Measurements from ENCODE around the gene PTPRD.
"Not testable (repeated sequence)": the region's sequence is repeated elsewhere in the genome, so short reads cannot be mapped to it uniquely, and the experiment has no call there.

The PTPRD gene

GRCh38 chr9:10449201-10449617 lies 163.6 kb downstream of the PTPRD start:
- DNase-seq = not testable (repeated sequence)

- no peak for DNase-seq
Observed at GRCh38 chr9:10447036-10447435, 165.8 kb downstream of the PTPRD start.

GRCh38 chr9:10443868-10444204 lies 169.0 kb downstream of the PTPRD start:
- no peak for DNase-seq

GRCh38 chr9:10443181-10443867 lies 169.5 kb downstream of the PTPRD start:
- DNase-seq = no peak

GRCh38 chr9:10438955-10439354 lies 173.8 kb downstream of the PTPRD start:
- DNase-seq = no peak

- no peak for DNase-seq
Observed at GRCh38 chr9:10436756-10437155, 176.0 kb downstream of the PTPRD start.

- no peak for DNase-seq
Observed at GRCh38 chr9:10434412-10434811, 178.4 kb downstream of the PTPRD start.

- no peak for DNase-seq
Observed at GRCh38 chr9:10411272-10411671, 201.5 kb downstream of the PTPRD start.

- DNase-seq = no peak
Observed at GRCh38 chr9:10403283-10403682, 209.5 kb downstream of the PTPRD start.

GRCh38 chr9:10396615-10397014 lies 216.2 kb downstream of the PTPRD start:
- no peak for DNase-seq

GRCh38 chr9:10387282-10387681 lies 225.5 kb downstream of the PTPRD start:
- DNase-seq = no peak

- DNase-seq = no peak
Observed at GRCh38 chr9:10371824-10372223, 241.0 kb downstream of the PTPRD start.

- peak; percentile 55 for DNase-seq
Observed at GRCh38 chr9:10366171-10366779, 246.5 kb downstream of the PTPRD start.

- DNase-seq = no peak
Observed at GRCh38 chr9:10354591-10354990, 258.2 kb downstream of the PTPRD start.

- not testable (repeated sequence) for DNase-seq
Observed at GRCh38 chr9:10345621-10346020, 267.2 kb downstream of the PTPRD start.

GRCh38 chr9:10341057-10341456 lies 271.7 kb downstream of the PTPRD start:
- DNase-seq = no peak

GRCh38 chr9:10339152-10339551 lies 273.6 kb downstream of the PTPRD start:
- no peak for DNase-seq

- DNase-seq = no peak
Observed at GRCh38 chr9:10331157-10331556, 281.6 kb downstream of the PTPRD start.

GRCh38 chr9:10282084-10282483 lies 330.7 kb downstream of the PTPRD start:
- no peak for DNase-seq

GRCh38 chr9:10274988-10275387 lies 337.8 kb downstream of the PTPRD start:
- no peak for DNase-seq

GRCh38 chr9:10274175-10274574 lies 338.6 kb downstream of the PTPRD start:
- no peak for DNase-seq

- no peak for DNase-seq
Observed at GRCh38 chr9:10272830-10273229, 340.0 kb downstream of the PTPRD start.

GRCh38 chr9:10268531-10269485 lies 344.0 kb downstream of the PTPRD start:
- DNase-seq = peak; percentile 62

GRCh38 chr9:10265153-10265631 lies 347.6 kb downstream of the PTPRD start:
- no peak for DNase-seq
